NCI-H2196 (cell line): ENCODE measurements around the gene ZMIZ1.
A peak's percentile ranks its signal among the peaks of the same experiment; 100 is the strongest.

Experiments used
- DNase-seq: peaks from one replicate; lab custom pipeline; 2025; ENCODE audit not compliant: unreplicated experiment; lab: John Stamatoyannopoulos, UW

ZMIZ1 gene

GRCh38 chr10:79149345-79149661 lies 80.5 kb downstream of the ZMIZ1 start:
- no peak for DNase-seq

GRCh38 chr10:79149662-79150443 lies 81.1 kb downstream of the ZMIZ1 start:
- peak; percentile 79 for DNase-seq

- no peak for DNase-seq
These were observed 81.6 kb downstream of the ZMIZ1 start for GRCh38 chr10:79150444-79150754.

GRCh38 chr10:79152423-79152817 lies 83.7 kb downstream of the ZMIZ1 start:
- DNase-seq = no peak

- DNase-seq = no peak
These were observed 85.0 kb downstream of the ZMIZ1 start for GRCh38 chr10:79153745-79154144.

GRCh38 chr10:79155301-79156081 lies 86.7 kb downstream of the ZMIZ1 start:
- DNase-seq = no peak

GRCh38 chr10:79156334-79157274 lies 87.8 kb downstream of the ZMIZ1 start:
- no peak for DNase-seq

- no peak for DNase-seq
These were observed 89.2 kb downstream of the ZMIZ1 start for GRCh38 chr10:79158004-79158340.

GRCh38 chr10:79158402-79159097 lies 89.8 kb downstream of the ZMIZ1 start:
- no peak for DNase-seq

GRCh38 chr10:79159141-79159651 lies 90.4 kb downstream of the ZMIZ1 start:
- DNase-seq = no peak

- DNase-seq = no peak
These were observed 91.0 kb downstream of the ZMIZ1 start for GRCh38 chr10:79159785-79160184.

GRCh38 chr10:79160191-79160590 lies 91.4 kb downstream of the ZMIZ1 start:
- DNase-seq = no peak

GRCh38 chr10:79161557-79161956 lies 92.8 kb downstream of the ZMIZ1 start:
- DNase-seq = no peak

GRCh38 chr10:79162022-79162421 lies 93.3 kb downstream of the ZMIZ1 start:
- DNase-seq = no peak

GRCh38 chr10:79162861-79163665 lies 94.3 kb downstream of the ZMIZ1 start:
- DNase-seq = no peak

- no peak for DNase-seq
These were observed 94.9 kb downstream of the ZMIZ1 start for GRCh38 chr10:79163666-79163975.

- no peak for DNase-seq
These were observed 95.3 kb downstream of the ZMIZ1 start for GRCh38 chr10:79164075-79164474.

GRCh38 chr10:79165070-79165778 lies 96.5 kb downstream of the ZMIZ1 start:
- no peak for DNase-seq

GRCh38 chr10:79166312-79166721 lies 97.6 kb downstream of the ZMIZ1 start:
- no peak for DNase-seq

GRCh38 chr10:79166741-79167140 lies 98.0 kb downstream of the ZMIZ1 start:
- DNase-seq = no peak
